GM18505 (cell line): ENCODE results near the gene SERPINH1.

ENCODE experiments used
- ATAC-seq: cut with Tn5 transposase; IDR thresholded peaks from one replicate; pipeline ENCODE4 v1.9.1; 2021; ENCODE audit not compliant: unreplicated experiment
- POLR2A ChIP-seq: IDR thresholded peaks from 4 replicates; pipeline ENCODE4 v1.6.1; 2011; ENCODE audit warnings: borderline replicate concordance; ENCODE audit not compliant: insufficient read depth, insufficient read length; ENCODE audit errors: extremely low read depth

The SERPINH1 gene

GRCh38 chr11:75568616-75569219 is 6.7 kb downstream of the SERPINH1 start:
- ATAC-seq: no peak
- TF ChIP-seq POLR2A: no peak

GRCh38 chr11:75570559-75571139 is 8.6 kb downstream of the SERPINH1 start:
- no peak for ATAC-seq
- TF ChIP-seq POLR2A: no peak

- TF ChIP-seq POLR2A: no peak
Measured at GRCh38 chr11:75571625-75572024, 9.6 kb downstream of the SERPINH1 start.

GRCh38 chr11:75572744-75573143 is 10.7 kb downstream of the SERPINH1 start:
- no peak for ATAC-seq
- no peak for TF ChIP-seq POLR2A

More at GRCh38 chr11:75571625-75572024, 9.6 kb downstream of the SERPINH1 start:
- ATAC-seq: no peak

- no peak for ATAC-seq
- no peak for TF ChIP-seq POLR2A
Measured at GRCh38 chr11:75574698-75575602, 12.9 kb downstream of the SERPINH1 start.

- ATAC-seq: no peak
- no peak for TF ChIP-seq POLR2A
Measured at GRCh38 chr11:75576017-75576416, 14.0 kb downstream of the SERPINH1 start.

- TF ChIP-seq POLR2A: no peak
- no peak for ATAC-seq
Measured at GRCh38 chr11:75576499-75576918, 14.5 kb downstream of the SERPINH1 start.

- TF ChIP-seq POLR2A: no peak
- no peak for ATAC-seq
Measured at GRCh38 chr11:75577207-75577606, 15.2 kb downstream of the SERPINH1 start.

GRCh38 chr11:75578977-75579376 is 16.9 kb downstream of the SERPINH1 start:
- TF ChIP-seq POLR2A: no peak
- ATAC-seq: no peak

GRCh38 chr11:75579841-75580240 is 17.8 kb downstream of the SERPINH1 start:
- no peak for TF ChIP-seq POLR2A
- no peak for ATAC-seq

- TF ChIP-seq POLR2A: no peak
Measured at GRCh38 chr11:75582506-75582894, 20.4 kb downstream of the SERPINH1 start.

GRCh38 chr11:75582895-75583717 is 21.1 kb downstream of the SERPINH1 start:
- peak; percentile 69 for TF ChIP-seq POLR2A
- ATAC-seq: peak; percentile 55

More at GRCh38 chr11:75582506-75582894, 20.4 kb downstream of the SERPINH1 start:
- no peak for ATAC-seq
